ENCODE measurements around the gene TBXAS1.
"Not testable (repeated sequence)": the region's sequence is repeated elsewhere in the genome, so short reads cannot be mapped to it uniquely, and the experiment has no call there.

TBXAS1 gene

DNA sequence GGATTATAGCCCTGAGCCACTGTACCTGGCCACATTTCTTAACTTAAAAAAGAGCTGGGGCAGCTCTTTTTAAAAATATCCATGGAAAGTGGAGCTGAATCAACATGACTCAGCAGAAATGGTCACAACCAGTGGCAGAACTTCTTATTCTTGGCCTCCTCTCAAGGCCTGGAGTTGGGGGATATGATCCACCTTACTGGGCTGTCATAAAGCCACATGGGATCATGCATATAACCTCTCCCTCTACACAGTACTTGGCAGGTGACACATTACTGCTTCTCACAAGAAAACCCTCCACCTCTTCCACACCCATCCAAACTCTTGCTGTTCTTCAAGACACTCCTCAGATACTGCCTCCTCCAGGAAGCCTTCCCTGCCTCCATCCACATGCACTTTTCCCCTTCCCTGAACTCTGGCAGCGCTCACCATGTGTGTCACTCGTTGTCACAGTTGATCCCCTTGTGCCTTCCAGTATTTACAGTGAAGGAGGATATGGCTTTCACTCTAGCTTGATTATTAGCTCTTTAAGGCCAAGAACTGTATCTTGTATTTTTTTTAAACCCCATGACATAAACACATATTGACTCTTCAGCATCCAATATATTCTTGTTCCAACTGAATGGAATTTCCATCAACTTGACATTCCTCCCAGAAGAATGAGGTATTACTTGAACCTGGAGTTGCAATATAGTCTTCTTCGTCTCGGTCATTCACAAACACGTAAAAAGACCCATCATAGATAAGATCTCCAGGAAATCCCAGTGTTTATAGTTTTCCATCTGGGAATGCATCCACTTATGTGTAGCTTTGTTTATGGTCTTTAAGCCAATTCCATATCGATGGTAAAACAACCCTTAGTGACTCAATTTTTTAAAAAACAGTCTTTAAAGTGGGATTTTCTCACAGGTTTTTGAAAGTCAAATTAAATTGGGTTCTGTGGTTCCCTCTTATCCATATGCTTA is 85.5 kb downstream of the TBXAS1 start:
- DNase-seq (ENCODE audit: low read depth in 2 of 2), result peak in 1 of 2 experiments; percentile 20

- DNase-seq (ENCODE audit: low read depth in 2 of 2), result peak; percentile 54
These were observed 86.3 kb downstream of the TBXAS1 start for GRCh38 chr7:139915268-139915863.

DNA sequence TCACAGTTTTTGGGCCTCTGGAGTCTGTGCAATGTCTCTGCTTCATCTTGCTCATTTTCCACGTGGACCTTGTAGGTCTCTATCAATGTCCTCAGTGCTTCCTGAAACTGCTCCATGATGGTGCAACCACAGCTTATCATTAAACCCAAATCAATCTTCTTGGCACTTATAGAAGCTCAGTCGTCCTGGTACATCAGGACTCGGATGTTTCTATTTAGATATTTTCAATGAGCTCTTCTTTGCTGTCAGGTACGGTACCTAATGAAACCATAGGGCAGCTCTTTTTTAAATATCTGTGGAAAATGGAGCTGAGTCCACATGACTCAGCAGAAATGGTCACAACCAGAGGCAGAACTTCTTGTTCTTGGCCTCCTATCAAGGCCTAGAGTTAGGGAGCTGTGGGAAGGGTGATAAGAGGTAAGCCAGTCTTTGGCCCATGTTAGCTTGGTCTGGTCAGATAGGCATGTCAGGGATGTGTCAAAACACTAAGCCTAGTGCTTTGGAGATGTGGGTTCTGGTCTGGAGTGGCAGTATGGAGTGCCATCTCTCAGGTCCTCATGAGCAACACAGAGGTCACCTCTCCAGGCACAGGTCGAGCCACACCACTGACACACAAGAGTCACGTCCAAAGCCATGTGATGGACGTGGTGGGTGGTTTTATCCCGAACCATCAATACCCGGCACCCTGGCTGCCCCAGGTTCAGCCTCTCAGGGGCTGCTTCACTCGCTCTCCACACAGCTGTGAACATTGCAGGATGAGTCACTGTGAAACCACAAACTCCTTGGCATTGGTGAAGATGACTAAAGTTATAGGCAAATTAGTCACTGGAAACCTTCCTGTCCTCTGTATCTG is 87.0 kb downstream of the TBXAS1 start:
- DNase-seq (ENCODE audit: low read depth in 2 of 2), result peak; percentile 94 to 95

- no peak for DNase-seq (ENCODE audit: low read depth in 2 of 2)
These were observed 87.8 kb downstream of the TBXAS1 start for GRCh38 chr7:139916717-139917395.

DNA sequence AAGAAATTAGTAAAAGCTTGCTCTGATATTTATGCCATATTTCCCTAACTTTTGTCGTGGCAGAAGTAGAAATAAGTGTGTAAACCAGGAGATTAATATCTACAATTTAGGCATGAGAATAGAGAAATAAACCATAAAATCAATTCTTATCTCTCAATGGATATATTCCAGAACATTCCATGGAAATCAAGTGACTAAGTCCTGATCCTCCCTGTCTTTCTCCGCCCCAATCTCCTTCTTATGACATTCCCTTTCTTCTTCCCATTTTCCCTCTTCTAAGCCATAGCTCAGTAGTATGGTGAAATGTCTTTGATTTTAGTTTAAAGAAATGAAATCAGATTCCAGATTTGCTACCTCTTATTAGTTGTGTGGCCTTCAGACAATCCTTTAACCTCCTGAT is 88.8 kb downstream of the TBXAS1 start:
- no peak for DNase-seq (ENCODE audit: low read depth in 2 of 2)

GRCh38 chr7:139918480-139918879 is 89.4 kb downstream of the TBXAS1 start:
- DNase-seq (ENCODE audit: low read depth in 2 of 2), result no peak

GRCh38 chr7:139923090-139923489 is 94.0 kb downstream of the TBXAS1 start:
- DNase-seq (ENCODE audit: low read depth in 2 of 2), result no peak

GRCh38 chr7:139924461-139924860 is 95.4 kb downstream of the TBXAS1 start:
- no peak for DNase-seq (ENCODE audit: low read depth in 2 of 2)

DNA sequence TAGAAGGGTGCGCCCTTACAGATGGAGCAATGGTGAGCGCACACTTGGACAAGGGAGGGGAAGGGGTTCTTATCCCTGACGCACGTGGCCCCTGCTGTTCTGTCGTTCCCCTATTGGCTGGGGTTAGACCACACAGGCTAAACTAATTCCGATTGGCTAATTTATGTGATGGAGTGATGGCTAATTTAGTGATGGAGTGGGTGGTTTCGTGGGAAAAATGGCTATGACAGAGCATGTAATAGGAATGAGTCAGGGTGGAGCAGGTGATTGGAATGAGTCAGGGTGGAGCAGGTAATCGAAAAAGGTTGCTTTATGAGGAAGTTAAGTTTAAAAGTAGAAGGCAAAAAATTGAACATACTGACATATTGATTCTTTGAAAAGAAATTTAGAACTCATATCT is 100.2 kb downstream of the TBXAS1 start:
- DNase-seq (ENCODE audit: low read depth in 2 of 2), result not testable (repeated sequence)

- no peak for DNase-seq (ENCODE audit: low read depth in 2 of 2)
These were observed 101.4 kb downstream of the TBXAS1 start for GRCh38 chr7:139930286-139930965.

GRCh38 chr7:139931190-139931934 is 102.3 kb downstream of the TBXAS1 start:
- no peak for DNase-seq (ENCODE audit: low read depth in 2 of 2)

DNA sequence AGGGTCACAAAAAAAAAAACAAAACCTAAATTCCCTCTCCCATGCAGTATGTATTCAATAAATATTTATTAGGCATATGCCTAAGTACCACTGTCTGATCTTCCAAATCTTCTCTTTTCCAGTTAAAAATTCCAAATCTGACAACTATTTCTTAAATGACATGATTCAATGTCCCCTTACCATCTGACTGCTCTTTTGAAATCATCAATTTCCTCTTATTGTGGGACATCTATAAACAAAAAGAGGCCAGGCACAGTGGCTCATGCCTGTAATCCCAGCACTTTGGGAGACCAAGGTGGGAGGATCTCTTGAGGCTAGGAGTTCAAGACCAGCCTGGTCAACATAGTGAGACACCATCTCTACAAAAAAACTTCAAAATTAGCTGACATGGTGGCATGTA is 103.5 kb downstream of the TBXAS1 start:
- DNase-seq (ENCODE audit: low read depth in 2 of 2), result no peak

DNA sequence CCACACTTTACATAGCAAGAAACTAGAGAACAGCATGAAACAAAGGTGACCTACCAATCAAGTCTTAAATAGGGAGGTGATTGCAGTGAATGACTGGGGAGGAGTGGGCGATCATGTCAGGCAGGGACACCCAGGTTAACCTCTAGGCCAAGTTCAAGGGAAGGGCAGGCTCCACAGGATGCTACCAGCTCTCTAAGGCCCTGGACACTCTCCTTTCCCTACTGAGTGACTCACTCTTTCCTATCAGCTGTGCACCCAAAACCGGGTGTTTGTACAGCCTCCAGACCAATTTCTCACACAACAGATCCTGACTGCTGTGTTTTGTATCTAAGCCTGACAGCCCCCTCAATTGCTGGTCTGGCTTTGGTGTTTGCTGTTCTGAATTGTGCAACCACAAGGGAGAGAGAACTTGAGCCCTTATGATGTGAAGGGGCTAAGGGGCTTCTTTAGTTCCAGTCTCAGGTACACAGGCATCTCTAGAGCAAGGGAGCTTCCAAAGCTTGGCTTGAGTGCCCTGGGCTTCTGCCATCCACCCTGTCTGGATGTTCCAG is 107.8 kb downstream of the TBXAS1 start:
- no peak for DNase-seq (ENCODE audit: low read depth in 2 of 2)

DNA sequence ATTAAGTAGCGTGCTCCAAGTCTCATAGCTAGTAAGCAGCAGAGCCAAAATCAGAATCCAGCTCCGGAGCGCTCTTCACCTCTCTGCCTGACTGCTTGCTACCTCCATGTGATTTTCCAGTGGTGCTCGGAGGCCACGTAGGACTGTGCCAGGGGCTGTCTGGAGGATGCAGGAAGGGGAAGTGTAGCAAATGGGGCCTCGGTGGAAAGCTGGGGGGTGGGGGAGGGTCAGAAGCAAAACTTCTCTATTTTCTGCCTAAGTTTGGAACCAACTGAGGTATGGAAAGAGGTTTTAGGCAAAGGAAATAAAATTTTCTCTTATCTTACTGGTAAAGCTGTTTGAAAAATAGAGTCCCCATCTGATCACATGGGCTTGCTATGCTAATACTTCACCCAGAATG is 108.7 kb downstream of the TBXAS1 start:
- no peak for DNase-seq (ENCODE audit: low read depth in 2 of 2)

- no peak for DNase-seq (ENCODE audit: low read depth in 2 of 2)
These were observed 111.8 kb downstream of the TBXAS1 start for GRCh38 chr7:139940866-139941265.

GRCh38 chr7:139941421-139941820 is 112.4 kb downstream of the TBXAS1 start:
- no peak for DNase-seq (ENCODE audit: low read depth in 2 of 2)

DNA sequence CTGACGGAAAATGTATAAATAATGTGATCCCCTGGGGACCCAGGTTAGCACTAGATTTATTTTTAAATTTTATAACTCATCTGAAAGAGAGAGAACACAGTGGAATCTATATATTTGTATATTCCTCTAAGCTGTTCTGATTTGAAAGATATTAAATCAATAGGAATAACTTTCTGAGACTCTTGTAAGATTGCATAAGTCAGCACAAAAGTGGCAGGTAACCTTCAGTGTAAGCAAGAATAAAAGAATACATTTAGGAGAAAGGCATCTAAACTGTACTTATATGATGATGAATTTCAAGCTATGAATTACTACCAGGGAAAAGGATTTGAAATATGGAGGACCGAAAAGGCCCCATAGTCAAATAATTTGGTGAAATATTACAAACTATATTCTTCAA is 112.8 kb downstream of the TBXAS1 start:
- no peak for DNase-seq (ENCODE audit: low read depth in 2 of 2)

DNA sequence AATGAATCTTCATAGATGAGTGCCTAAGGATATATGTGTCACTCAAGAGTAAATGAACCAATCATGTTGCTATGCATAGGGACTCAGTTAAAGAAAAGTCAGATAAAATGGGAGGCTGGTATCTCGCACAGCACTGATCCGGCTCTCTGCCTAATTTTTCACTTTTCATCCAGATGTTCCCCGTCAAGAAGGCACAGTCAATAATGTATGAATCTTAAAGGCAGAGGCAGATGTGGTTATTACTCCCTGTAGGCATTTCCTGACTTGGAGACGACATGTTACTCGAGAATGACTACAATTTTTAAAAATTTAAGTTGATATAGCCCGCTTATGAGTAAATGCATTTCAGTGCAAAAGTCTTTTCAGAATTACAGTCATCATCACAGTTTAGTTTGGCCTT is 113.6 kb downstream of the TBXAS1 start:
- DNase-seq (ENCODE audit: low read depth in 2 of 2), result no peak

DNA sequence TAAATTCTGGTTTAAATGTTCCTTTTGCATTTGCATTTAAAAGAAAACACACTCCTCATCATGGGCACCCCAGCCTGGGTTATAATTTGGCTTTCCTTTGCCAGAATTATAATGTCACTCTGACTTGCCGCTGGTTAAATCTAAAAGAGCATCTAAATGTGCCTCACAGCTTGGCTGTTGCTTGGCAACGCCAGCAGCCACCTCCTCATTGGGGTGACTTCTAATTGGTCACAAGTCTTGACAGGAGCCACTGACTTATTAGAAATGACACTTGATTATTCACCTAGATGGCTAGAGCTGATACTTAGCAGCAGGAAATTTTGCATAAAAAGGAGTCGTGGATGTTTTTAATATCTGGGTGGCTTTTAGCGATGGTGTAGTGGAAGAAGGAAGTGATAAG is 114.3 kb downstream of the TBXAS1 start:
- no peak for DNase-seq (ENCODE audit: low read depth in 2 of 2)

DNA sequence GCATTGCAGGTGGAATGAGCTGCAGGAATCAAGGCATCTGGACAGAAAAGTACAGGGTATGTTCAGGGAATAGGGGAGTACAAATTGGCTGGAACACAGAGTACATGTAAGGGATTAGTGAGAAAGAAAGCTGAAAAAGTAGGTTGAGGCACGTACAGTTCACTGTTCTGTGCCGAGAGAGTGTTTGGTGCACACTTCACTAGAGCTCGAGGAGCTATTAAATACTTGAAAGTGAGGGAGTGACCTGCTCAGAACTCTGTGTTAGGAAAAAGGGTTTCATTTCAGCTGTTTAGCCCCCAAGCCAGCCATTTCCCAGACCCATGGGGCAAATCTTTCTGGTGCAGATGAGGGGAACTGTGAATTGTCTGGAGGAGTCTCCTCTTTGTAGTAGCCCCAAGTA is 115.2 kb downstream of the TBXAS1 start:
- no peak for DNase-seq (ENCODE audit: low read depth in 2 of 2)
